HG03558 (cell line): Measurements from ENCODE around the gene TMEM238.
"Not testable (repeated sequence)": the region's sequence is repeated elsewhere in the genome, so short reads cannot be mapped to it uniquely, and the experiment has no call there.

Source experiments
- ATAC-seq: cut with Tn5 transposase; IDR thresholded peaks from one replicate; pipeline ENCODE4 v1.9.1; 2021; ENCODE audit warnings: moderate number of reproducible peaks; ENCODE audit not compliant: unreplicated experiment; ENCODE audit errors: extremely low read depth

The TMEM238 gene

GRCh38 chr19:55402509-55402908, 18.4 kb upstream of the TMEM238 start:
- no peak for ATAC-seq

GRCh38 chr19:55401390-55401789, 17.3 kb upstream of the TMEM238 start:
- ATAC-seq, result not testable (repeated sequence)

- ATAC-seq, result no peak
These were observed 16.4 kb upstream of the TMEM238 start for GRCh38 chr19:55400281-55401087.

- no peak for ATAC-seq
These were observed 14.3 kb upstream of the TMEM238 start for GRCh38 chr19:55398200-55398925.

GRCh38 chr19:55392820-55393761, 9.0 kb upstream of the TMEM238 start:
- no peak for ATAC-seq

- ATAC-seq, result no peak
These were observed 7.9 kb upstream of the TMEM238 start for GRCh38 chr19:55391702-55392615.

GRCh38 chr19:55391191-55391670, 7.1 kb upstream of the TMEM238 start:
- no peak for ATAC-seq

- ATAC-seq, result no peak
These were observed 6.4 kb upstream of the TMEM238 start for GRCh38 chr19:55390461-55390880.

- no peak for ATAC-seq
These were observed 5.6 kb upstream of the TMEM238 start for GRCh38 chr19:55389386-55390317.

GRCh38 chr19:55387736-55388497, 3.8 kb upstream of the TMEM238 start:
- ATAC-seq, result no peak

- ATAC-seq, result no peak
These were observed 2.4 kb upstream of the TMEM238 start for GRCh38 chr19:55386493-55386971.

GRCh38 chr19:55385724-55386492, 1.8 kb upstream of the TMEM238 start, which contains the start of gene RPL28:
Gene RPL28, plus strand, starts transcription at chr19:55385932. Its CDS starts 426 bp downstream, at chr19:55386358.
- ATAC-seq, result peak; percentile 33

GRCh38 chr19:55384920-55385723, 1.0 kb upstream of the TMEM238 start:
- peak; percentile 29 for ATAC-seq

- ATAC-seq, result no peak
These were observed 587 bp downstream of the TMEM238 start for GRCh38 chr19:55383279-55384130.

GRCh38 chr19:55382522-55383054, 1.5 kb downstream of the TMEM238 start:
- ATAC-seq, result no peak
